ENCODE results near the gene KHSRP.
"Not testable (repeated sequence)": the region's sequence is repeated elsewhere in the genome, so short reads cannot be mapped to it uniquely, and the experiment has no call there.

Gene KHSRP

DNA sequence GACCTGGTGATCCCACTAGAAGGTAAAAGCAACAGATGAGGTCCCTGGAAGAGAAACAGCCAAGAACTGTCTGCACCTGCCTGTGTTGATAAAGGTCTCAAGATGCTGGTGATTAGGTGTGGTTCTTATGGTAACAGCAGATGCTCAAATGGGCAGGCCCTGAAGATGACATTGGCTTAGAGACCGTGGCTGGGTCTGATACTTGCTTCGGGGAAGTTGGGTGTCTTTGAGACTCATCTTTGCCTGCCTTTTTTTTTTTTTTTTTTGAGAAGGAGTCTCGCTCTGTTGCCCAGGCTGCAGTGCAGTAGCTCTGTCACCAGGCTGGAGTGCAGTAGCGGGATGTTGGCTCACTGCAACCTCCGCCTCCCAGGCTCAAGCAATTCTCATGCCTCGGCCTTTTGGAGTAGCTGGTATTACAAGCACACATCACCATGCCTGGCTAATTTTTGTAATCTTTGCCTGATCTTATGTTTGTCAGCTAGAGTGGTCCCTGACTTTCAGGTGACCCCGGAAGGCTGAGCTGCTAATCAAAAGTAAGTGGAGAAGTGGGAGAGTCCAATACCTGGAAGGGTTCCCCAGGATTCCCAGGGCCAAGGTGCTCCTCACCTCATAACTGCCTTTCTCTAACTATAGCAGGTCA, 27.1 kb upstream of the KHSRP start:
- no peak for DNase-seq

DNA sequence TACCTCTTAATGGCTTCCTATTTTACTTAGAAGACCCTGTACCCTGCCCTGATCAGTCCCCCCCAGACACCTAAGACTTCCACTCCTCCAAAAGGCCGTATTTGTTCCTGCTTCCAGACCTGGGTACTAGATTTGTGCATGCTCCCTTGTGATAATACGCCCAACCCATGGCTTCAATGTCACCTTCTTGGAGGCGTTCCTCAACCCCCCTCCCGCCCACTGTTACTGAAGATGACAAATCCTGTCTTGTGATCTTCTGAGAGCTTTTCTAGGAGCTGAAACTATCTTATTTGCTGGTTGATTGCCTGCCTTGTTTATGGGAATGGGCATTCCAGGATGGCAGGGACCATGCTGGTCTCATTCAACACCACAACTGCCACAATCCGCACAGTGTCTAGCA, 25.6 kb upstream of the KHSRP start:
- no peak for DNase-seq

DNA sequence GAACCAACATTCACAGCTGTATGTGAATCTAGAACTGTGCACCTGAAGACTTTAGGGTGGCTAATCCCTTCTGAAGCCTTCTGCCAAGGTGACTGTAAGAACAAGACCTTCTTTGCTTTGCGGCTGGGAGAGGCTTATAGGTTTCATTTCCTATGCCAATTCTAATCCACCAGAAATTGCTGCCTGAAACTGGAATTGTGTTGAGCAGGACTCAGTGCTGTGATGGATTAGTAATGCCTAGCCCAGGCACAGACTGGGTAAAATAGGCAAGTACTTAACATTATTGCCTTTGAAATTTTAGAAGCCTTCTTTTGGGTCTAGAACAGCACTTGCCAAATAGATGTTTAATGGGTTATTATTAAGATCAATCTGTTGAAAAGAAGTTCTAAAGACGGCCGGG, 23.4 kb upstream of the KHSRP start:
- DNase-seq: no peak

DNA sequence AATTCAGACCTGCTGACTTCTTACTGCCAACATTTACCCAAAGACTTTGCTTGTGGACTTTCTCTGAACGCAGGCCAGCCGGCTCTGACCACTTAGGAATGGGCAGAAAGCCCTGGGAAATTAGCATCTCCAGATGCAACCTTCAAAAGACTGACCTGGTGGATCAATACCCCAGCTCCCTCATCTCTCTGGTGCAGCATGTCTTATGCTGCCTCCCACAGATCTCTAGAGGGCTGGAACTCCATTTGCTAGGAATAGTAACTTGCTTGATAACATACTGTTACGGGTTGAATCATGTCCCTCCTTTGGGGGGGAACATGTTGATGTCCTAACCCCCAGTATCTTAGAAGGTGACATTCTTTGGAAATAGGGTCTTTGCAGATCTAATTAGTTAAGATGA, 21.8 kb upstream of the KHSRP start:
- DNase-seq: no peak

DNA sequence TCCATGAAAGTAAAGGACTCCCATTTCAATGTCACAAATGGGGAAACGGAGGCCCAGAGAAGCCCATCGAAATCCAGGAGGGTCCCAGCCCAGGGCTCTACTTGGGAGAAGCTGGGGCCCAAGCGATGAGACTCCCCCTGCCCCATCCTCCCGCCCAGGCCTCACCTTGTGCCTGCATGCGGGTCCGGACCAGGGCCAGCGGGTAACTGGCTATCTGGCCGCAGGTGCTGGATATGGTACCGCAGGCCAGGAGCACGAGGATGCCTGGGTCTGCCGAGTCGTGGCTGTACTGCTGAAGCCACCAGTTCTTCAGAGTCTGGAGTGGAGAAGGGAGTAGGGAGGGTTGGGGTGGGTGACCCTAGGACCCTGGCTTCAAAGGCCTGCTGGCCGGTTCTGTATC, 19.4 kb upstream of the KHSRP start:
- no peak for DNase-seq

DNA sequence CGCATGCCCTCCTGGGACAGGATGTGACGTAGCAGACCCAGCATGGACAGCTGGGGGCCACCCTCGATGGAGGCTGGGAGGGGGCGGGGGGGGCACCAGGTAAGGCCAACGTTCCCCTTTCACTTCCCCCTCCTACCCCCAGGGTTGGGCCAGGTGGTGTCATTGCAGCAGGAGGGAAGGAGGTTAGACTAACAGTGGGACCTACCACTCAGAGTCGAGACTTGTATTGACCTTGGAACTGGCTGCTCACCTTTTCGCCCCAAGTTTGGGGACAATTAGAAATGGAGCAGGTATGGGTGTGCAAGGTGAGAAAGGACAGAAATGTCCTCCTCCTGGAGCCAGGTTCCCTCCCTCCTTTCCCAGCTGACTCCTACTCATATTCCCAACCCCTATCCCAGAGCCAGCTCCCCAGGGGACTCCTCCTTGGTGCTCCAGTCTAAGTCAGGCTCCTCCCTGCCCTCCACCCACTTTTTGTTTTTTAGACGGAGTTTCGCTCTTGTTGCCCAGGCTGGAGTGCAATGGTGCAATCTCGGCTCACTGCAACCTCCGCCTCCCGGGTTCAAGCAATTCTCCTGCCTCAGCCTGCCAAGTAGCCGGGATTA, 17.6 kb upstream of the KHSRP start:
- no peak for DNase-seq

DNA sequence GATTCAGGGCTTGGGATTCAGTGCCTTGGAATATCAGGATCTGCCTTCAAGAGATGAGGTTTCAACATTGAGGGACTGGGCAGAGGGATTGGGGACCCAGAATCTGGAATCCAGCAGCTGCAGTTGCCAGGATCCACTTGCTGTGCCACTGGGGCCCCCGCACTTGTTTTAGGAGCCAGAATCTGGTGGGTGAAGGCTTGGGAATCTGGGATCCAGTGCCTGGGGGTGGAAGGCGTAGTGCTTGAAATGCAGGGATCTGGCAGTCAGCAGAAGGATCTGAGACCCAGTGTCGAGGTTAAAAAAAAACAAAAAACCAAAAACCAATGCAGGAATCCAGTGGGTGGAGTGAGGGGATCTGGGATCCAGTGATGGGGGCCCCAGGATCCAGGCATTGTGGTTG, 16.3 kb upstream of the KHSRP start:
- no peak for DNase-seq

DNA sequence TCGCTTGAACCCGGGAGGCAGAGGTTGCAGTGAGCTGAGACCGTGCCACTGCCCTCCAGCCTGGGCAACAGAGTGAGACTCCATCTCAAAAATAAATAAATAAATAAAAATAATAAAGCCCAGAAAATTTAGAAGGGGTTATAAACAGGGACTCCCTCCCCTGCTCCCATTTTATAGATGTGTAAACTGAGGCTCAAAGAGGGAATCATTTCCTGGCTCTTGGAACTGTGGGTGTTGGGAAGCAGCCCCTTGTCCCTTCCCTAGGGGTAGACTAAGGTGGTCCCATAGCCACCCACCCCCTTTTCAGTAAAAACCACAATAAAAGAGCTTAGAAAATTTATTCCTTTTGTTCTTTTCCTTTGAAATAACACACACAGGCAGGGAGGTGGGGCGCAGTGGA, 15.1 kb upstream of the KHSRP start:
- DNase-seq: no peak

DNA sequence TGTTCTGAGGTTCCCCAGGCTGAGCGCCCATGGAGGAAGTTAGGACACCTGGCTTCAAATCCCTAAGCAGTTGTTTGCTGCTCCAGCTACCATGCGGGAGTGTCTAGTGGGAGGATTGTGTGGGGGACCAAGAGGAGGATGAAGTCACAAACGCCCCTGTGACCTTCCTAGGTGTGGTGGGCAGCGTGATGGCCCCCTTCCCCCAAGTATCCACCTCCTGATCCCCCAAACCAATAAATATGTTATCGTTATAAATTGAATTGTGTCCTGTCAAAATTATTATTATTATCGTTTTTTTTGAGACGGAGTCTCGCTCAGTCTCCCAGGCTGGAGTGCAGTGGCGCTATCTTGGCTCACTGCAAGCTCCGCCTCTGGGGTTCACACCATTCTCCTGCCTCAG, 9.1 kb upstream of the KHSRP start, which contains the start of gene SLC25A41:
TSS of gene SLC25A41 (minus strand) at position 101 of the 400 bp plus-strand sequence. CDS start at position 31, 70 bp downstream.
- DNase-seq: no peak

DNA sequence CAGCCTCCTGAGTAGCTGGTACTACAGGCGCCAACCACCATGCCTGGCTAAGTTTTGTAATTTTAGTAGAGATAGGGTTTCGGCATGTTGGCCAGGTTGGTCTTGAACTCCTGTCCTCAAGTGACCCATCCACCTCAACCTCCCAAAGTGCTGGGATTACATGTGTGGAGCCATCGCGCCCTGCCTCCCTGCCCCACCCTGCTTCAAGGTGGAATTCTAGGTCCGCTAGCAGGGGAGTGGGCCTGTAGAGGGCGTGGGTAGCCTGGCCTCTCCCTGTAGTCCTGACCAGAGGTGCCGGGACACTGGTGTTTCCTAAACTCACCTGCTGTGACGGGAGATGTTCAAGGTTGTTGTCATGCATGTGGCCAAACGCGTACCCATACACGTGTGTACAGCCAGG, 8.6 kb upstream of the KHSRP start:
- no peak for DNase-seq

DNA sequence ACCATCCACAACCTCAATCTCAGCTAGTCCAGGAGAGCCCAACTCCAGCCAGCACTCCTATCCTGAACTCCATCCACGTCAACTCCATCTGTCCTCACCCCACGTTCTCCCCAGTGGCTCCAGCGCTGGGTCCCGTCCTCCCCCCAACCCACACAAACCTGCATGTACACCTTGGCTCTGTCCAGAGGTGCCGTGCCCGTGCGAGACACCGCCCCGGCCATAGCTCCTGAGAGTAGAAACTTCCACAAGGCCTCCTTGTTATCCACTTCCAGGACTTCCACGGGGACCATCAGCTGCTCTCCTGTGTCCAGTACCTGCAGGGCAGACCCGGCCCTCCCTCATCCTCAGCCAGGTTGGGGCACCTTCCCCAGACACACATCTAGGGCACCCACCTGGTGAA, 7.3 kb upstream of the KHSRP start:
- no peak for DNase-seq

DNA sequence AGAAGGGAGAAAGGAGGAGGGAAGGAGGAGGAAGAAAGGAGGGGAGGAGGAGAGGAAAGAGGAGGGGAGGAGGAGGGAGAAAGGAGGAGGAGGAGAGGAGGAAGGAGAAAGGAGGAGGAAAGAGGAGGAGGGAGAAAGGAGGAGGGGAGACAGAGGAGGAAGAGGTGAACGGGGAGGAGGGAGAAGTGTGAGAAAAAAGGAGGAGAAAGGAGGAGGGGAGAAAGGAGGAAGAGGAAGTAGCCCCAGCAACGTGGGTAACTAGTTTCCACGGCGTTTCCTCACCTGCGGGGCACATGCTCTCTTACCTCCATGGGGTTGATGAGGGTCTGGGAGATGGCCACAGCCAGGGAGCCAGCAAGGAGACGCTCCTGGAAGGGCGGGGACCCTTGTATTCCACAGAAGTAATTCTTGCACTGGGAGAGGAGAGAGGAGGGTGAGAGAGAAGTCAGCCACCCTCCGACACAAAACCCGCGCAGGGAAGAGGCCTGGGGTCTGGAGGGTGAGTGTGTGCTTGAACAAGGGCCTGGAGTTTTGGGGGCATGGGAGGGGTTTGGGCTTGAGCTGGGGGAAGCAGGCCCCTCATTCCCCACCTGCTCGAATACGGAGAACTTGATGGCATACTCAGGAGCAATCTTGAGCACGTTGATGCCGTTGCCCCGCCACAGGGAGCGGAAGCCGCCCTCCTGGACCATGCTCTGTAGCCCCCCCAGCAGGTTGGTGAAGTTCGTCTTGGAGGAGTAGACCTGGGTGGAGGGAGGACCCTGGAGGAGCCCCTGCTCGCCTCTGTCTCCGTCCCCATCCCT, 5.0 kb upstream of the KHSRP start:
- DNase-seq: no peak

DNA sequence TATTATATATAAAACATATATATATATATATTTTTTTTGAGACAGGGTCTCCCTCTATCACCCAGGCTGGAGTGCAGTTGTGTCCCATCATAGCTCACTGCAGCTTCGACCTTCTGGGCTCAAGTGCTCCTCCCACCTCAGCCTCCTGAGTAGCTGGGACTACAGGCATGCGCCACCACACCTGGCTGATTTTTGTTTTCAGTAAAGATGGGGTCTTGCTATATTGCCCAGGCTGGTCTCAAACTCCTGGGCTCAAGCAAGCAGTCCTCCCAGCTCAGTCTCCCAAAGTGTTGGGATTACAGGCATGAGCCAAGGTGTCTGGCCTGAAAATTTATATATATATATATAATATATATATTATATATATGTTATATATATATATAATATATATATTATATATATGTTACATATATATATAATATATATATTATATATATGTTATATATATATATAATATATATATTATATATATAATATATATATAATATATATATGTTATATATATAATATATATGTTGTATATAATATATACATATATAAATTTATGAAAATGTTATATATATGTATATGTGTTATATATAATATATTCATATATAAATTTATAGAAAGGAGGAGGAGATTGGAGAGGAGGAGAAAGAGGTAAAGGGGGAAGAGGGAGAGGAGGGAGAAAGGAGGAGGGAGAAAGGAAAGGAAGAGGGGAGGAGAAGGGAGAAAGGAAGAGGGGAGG, 4.2 kb upstream of the KHSRP start:
- DNase-seq: not testable (repeated sequence)

DNA sequence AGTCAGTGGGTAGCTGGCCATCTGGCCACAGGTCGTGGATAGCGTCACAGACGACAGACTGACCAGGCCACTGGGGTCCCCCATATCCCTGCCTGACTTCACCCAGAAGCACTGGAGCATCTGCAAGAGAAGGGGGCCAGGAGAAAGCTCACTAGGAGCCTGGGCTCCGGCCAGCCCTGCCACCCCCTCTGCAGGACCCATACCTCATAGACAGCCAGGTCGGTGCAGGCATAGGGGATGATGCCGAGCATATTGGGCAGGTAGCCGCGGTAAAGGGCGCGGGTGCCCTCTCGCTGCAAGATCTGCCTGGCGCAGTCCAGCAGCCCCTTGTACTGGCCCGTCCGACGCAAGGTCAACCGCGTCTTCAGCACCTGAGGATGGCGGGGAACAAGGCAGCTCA, 2.5 kb upstream of the KHSRP start:
- DNase-seq: no peak

DNA sequence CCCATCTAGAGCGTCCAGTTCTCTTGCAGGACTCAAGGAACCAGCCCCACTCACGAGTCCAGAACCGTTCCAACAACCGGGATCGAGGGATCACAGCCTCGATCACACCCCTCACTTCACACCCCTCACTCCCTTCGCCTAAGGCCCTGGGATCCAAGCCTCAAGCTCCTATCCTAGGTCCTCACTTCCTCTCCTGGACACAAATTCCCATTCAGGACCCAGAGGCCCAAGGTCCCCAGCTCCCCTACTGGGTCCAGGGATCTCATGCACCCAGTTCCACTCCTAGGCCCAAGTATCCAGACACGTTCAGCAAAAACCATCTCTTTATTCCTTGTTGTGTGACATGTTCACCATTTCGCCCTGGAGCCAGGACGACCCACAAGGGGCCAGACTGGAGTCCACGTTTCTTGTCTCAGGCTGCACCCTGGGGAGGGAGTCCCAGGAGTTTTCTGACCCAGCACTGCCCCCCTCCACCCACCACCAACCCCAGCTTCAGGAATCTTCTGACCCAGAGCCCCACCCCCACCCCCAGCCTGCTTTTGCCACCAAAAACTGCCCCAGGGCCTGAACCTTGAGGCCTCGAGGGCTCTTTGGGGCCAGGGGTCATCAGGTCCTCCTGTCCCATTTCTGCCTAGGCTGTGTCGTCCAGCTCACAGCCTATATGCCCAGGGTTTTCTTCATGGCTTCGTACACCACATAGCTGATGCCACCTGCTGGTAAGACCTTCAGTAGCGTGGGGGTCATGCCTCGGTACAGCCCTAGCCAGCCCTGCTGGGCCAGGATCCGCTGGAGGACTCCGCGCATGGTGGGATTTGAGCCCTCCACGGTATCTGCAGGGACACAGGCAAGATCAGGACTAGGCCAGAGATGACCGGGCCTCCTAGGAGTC, 1.4 kb upstream of the KHSRP start:
- no peak for DNase-seq

DNA sequence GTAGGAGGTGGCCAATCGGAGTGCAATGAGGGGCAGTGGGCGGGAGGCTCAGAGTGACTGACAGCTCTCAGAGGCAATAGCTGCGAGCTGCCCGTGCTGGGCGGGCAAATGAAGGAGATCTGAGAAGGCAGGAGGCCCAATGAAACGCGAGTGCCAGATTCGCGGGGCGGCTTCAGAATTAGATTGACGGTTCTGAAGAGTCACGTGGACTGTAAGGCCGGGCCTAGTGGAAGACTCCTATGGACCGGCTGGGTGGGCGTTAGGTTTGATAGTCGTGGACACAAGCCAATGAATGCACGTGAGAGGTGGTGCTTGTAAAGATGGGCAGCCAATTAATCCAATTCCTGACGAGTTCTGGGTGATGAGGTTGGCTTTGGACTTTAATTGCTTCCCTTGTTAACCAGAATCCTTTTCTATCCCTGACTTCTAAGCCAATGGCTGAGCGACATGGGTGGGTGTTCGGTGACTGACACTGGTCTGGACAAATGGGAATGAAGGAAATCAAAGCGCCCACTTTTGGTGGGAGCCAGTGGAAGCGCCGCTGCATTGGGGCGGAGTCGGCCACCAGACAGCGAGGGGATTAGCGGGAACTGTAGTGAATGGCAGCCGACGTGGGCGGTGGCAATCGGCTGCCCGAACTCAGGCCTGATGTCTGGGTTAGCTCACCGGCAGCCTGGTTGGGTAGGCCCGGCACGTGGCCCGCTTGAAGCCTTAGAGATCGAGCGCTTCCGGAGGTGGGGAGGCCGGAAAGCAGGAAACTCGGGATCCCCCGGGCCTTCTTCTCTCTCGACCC, 524 bp upstream of the KHSRP start:
- peak; percentile 99 for DNase-seq

DNA sequence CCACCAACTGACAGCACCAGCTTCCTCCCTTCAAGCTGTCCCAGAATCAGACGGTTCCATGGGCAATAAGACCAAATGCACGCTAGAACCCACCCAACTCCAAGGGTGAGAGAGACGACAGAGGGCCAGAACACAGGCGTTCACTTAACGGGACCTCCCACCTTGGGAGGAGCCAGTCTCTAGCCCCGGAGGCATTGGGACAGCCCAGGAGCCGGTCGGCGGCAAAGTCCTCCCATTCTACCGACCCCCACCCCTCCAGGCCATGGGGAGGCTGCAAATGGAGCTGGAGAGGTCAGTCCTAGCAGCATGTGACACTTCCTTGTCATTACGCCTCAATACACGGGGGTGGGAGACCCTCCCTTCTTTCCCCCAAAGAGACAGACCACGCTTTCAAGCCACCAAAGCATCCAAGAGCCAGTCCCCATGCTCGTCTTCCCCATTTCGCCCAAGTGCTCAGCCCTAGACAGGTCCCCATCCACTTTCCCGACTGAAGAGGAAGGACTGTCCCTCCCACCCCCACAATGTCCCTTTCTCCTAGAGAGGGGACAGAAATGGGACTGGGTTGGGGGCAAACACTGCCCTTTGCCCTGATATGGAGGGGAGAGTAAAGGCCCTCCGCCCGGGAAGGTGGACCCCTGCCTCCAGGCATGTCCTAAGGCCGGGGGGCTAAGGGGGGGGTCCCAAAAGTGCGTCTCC, 964 bp downstream of the KHSRP start:
- DNase-seq: no peak

DNA sequence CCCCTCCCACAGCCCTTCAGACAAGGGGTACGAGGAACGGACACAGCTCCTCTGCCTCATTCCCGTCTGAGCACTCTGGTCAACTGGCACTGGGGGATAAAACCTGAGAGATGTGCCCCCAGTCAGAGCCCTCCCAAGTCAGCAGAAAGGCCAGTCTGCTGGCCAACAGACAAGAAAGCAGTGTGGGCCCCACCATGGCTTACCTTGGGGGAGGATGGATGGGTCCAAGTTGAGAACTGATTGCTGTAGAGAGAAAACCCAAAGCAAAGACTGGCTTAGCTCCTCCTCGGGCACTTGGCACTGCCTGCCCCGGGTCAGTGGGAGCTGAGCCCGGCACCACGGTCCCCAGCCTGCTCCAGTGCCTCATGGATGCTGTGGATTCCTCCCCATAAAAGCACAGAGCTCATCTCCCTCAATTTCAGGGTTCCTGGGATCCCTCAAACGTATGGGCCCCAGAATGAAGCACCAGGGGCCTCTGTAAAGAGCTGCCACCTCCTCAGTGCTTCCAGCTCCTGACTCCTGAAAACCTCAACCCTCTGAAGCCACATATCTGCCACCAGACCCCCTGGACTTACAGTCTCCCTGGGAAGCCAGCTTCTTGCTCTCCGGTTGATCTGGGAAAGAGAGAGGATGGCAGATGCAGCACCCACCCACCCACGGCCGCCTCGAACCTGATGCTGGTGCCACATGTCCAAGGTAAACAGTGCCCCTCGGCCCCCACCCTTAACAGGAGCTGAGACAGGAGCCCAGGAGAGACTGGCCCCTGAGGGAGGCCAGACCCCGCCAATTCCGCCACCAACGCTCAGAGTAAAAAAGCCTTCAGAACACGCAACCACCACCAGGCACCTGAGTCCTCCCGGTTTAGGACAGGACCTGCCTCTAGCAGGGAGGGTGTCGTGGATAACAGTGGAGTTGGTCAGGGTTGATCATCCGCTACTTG, 3.3 kb downstream of the KHSRP start:
- DNase-seq: no peak

DNA sequence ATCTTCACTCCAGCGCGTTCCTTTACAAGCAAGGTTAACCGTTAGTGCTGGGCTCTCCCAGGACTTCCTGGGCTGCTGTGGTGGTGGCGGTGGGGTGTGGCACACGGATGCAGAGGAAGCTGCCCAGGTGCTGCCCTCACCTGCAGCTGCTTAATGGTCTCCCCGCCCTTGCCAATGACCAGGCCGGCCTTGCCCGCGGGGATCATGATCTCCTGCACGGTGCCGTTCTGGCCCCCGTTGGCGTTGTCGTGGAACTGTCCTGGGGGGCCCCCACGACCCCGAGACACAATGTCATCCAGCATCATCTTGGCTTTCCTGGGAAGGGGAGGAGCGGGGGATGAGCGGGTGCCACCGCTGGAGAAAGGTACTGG, 6.1 kb downstream of the KHSRP start:
- DNase-seq: no peak
